Putamen (tissue), 1 donor: Measurements from ENCODE around the gene DCUN1D1.
A peak's percentile ranks its signal among the peaks of the same experiment; 100 is the strongest.

ENCODE experiments used
- DNase-seq: peaks from one replicate; pipeline ENCODE4 v3.0.0-alpha.2; 2016; ENCODE audit warnings: low spot score

The DCUN1D1 gene

GRCh38 chr3:182935803-182936202 lies 44.5 kb downstream of the DCUN1D1 start:
- no peak for DNase-seq

DNA sequence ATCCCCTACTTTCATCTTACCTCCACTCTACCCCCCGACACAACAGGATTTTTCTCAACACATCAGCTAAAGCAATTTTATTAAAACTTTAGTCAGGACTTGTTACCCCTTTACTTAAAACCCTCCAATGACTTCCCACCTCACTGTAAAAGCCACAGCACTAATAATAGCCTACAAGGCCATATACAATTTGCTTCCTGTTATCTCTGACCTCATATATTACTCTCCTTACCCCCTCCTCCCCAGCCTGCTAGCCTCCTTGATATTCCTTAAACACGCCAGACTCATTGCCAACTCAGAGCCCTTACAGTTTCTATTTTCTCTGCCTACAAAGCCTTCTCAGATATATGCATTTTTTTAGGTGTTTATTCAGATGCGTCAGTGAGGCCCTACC lies 54.4 kb downstream of the DCUN1D1 start:
- DNase-seq, result no peak

GRCh38 chr3:182925330-182925943 lies 54.9 kb downstream of the DCUN1D1 start:
- no peak for DNase-seq

DNA sequence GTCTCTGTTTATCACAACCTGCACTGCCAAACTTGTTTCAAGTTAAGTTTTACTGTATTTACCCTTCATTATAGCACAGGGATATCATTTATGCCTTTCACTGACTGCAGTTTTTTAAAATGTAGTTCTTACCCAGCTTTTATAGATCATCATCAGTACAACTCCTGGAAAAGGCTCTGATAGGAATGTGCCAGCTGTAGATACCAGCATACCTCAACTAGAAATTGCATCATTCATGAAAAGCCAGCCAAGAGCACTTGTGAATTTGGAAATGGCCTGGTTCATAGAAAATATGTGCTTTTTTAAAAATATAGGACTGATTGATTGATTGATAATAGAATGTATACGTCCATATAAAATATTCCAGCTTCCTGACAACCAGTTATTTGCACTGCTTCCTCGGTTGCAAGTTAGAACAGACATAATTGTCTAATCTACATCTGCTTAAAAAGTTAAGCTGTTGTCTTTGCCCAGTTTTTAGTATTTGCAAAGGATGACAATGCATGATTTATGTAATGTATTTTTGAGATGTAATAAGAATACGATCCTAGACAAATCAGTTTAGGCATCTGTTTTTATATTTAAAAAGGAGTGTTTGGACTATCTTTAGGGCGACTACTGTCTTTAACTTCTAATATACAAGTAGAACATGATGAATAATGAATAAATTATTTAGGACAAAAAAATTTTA lies 58.5 kb downstream of the DCUN1D1 start:
- no peak for DNase-seq

DNA sequence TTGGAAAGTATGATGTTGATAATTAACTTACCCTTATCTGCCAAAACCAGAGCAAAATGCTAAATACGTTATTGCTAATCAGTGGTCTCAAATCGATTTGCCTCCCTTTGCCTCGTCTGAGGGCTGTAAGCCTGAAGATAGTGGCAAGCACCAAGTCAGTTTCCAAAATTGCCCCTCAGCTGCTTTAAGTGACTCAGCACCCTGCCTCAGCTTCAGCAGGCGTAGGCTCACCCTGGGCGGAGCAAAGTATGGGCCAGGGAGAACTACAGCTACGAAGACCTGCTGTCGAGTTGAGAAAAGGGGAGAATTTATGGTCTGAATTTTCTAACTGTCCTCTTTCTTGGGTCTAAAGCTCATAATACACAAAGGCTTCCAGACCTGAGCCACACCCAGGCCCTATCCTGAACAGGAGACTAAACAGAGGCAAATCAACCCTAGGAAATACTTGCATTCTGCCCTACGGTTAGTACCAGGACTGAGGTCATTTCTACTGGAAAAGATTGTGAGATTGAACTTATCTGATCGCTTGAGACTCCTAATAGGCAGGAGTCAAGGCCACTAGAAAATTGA lies 59.7 kb downstream of the DCUN1D1 start:
- DNase-seq, result no peak

DNA sequence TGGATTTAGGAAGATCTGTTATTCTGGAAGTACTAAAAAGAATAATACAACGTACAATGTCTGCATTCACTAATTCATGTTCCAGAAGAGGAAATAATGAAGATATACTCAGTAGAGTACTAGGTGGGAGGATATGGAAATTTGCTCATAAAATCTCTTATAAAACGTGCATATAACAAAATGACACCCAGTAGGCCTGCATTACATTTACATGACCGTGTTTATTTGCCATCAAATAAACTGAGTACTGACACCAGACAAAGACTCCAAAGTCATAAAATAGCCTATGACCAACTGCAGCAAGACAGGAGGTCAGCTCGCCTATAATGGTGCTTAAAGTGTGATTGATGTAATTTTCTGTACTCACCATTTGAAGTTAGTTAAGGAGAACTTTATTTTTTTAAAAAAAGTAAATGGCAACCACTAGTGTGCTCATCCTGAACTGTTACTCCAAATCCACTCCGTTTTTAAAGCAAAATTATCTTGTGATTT lies 60.4 kb downstream of the DCUN1D1 start:
- DNase-seq, result no peak

- no peak for DNase-seq
Measured at GRCh38 chr3:182917134-182917533, 63.2 kb downstream of the DCUN1D1 start.

DNA sequence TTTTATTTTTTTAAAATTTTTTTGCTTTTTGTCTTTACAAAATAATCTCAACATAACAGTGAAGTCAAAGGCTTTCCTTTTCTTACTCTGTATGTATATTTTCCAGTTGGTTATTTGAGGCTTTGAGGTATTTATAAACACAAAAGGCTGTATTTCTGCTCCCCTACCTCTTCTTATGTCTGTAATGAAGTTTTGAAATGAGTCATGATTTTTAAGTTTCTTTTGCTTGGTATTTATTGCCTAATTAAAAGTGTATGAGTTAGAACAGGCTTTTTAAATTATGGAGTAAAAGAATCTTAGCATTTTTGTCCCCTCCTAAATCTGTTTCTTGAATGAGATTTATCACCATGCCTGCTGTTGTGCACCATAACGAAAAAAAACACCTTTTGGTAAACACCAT lies 66.0 kb downstream of the DCUN1D1 start:
- DNase-seq, result no peak

GRCh38 chr3:182913889-182914288 lies 66.4 kb downstream of the DCUN1D1 start:
- DNase-seq, result no peak

- DNase-seq, result peak; percentile 39
Measured at GRCh38 chr3:182912474-182912873, 67.9 kb downstream of the DCUN1D1 start.

DNA sequence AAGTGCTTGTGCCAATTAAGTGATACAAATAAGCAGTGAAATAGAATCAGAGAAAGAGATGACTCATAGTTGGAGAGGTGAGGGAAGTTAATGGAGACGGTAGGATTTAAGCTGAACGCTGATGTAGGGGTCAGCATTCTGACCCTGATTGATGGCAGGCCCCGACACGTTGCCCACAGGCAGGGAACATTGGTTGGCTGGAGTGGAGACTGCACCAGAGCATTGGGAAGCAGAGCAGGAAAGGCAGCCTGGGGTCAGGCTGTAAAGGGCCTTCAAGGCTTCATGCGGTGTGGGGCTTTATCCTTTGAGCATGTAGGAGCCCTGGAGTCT lies 68.6 kb downstream of the DCUN1D1 start:
- no peak for DNase-seq

- DNase-seq, result no peak
Measured at GRCh38 chr3:182910936-182911781, 69.2 kb downstream of the DCUN1D1 start.

DNA sequence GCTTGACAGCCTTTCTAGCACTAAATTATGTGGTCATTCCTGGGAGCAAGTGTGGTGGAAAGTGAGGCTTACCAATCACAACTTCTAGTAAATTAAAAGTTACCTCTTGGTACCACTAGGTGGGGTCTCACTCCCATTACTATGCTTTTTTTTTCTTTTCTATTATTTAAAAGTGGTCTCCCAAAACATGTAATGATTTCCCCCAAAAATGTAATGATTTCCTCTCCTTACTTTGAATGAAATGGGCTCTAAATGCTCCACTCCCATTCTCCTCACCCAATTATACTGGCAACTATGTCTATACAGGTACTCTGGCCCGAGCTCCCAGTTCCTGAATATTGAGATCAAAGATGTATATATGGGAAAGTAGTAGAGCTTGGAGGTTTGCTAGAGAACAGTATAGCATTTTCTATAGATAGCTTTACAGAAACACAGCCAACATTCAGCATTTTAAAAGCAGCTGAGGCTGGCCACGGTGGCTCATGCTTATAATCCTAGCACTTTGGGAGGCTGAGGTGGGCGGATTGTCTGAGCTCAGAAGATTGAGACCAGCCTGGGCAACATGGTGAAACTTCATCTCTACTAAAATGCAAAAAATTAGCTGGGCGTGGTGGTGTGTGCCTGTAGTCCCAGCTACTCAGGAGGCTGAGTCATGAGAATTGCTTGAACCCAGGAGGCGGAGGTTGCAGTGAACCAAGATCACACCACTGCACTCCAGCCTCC lies 70.9 kb downstream of the DCUN1D1 start:
- DNase-seq, result no peak

DNA sequence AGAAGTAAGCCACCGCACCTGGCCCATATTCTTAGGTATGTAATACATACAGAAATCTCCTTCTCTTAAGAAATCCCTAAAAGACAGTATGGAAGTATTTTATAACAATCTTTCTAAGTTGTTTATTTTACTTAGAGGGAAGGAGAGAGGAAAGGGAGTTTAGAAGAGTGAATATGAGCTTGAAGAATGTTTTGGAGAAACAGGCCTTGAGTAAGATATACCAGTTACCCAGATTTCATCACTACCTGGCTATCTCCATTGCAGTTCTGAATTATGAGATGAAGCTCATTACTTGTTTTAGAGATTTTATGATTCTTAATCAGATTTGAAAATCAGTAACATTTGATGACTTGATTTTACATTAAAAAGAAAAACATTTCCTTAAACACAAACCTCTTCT lies 71.9 kb downstream of the DCUN1D1 start:
- no peak for DNase-seq

GRCh38 chr3:182906036-182906435 lies 74.3 kb downstream of the DCUN1D1 start:
- DNase-seq, result no peak

DNA sequence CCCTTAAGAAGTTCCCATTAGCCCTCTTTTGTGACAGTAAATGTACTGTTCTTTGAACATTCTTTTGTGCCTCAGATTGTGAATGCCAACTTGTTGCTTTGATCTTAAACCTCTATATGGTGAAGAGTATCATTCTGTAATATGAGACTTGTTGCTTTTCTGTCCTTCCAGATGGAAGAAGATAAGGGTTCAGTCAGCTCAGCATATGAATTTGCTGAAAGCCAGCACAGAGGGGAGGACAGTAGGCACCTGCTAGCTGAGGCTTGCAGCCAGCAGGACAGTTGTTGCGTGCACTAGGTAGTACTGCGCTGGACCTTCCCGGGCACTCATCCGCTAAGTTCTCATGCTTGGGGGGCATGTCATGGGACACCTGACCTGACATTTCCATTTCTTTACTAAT lies 74.7 kb downstream of the DCUN1D1 start:
- DNase-seq, result no peak

DNA sequence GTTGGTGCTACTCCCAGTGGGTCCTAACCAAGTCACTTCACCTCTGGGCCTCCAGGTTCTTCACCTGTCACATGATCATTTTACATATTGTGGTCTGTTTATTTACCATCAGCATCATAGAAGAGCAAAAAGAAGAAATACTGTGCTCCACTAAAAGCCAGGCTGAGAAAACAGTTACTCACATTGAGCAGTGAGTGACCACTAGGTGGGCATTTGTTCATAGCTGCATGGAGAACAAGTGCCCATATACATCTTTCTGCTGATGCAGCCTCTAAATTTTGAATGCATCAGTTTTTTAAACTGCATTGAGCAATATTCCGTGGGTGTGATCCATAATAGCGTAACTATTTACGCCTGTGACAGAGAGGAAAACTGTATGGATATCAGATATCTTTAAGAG lies 76.2 kb downstream of the DCUN1D1 start:
- no peak for DNase-seq

DNA sequence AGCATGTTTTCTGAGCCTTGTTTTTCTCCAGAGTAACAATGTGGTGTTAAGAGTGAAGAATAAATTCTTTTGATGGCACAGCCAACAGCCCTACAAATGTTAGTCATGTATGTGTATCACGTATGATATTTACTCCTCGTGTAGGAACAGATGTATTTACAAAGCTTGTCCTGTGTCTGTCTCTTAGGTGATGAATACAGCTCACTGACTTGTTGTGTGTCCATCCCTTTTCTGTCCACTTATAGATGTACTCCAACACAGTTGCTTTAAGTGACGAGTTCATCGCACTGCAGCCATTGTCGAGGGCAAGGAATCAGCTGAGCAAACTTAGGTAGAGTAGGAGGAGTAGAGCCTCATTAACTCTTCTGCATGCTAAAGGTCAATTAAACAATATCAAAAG lies 78.1 kb downstream of the DCUN1D1 start:
- DNase-seq, result no peak

DNA sequence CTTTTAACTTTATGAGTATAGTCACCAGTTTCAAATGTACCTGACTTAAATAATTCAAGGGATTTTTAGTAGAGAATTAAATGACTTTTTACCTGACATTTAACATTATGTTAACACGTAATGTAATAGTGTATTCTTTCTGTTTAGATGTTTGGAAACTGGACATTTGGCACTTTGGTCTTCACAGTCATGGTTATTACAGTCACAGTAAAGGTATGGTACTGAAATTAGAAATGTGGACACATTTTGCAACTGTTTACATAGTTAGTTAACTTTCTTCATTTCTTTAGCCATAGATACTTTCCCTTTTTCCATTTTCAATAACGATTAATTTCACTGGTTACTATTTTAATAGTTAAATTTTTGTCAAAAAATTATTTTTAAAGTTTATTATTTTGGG lies 83.8 kb downstream of the DCUN1D1 start:
- DNase-seq, result no peak

DNA sequence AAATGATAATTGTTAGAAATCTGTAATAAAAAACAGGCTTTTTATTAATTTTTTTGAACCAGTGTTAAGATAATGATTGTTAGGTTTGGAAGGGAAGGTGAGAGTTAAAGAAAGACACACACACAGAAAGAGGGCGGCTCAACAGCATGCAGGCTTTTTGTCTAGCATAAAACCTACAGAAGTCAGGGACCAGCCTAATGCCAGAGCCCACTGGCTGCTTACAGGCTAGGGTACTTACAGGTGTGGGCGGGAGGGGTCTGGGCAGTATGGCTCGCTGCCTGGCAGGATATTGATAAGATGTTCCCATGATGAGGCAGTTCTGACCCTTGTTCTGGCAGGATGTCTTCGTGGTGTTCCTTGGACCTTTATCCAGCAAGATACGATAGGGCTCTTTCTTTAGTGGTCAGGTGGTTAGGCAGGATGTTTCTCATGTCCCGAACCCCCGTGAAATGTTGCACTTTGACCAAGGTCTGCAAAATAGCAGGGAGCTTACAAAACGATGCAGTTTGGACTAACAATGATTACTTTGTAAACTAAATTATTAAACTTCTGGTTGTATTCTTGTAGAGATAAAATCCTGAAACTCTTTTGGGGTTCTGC lies 84.7 kb downstream of the DCUN1D1 start:
- DNase-seq, result no peak

DNA sequence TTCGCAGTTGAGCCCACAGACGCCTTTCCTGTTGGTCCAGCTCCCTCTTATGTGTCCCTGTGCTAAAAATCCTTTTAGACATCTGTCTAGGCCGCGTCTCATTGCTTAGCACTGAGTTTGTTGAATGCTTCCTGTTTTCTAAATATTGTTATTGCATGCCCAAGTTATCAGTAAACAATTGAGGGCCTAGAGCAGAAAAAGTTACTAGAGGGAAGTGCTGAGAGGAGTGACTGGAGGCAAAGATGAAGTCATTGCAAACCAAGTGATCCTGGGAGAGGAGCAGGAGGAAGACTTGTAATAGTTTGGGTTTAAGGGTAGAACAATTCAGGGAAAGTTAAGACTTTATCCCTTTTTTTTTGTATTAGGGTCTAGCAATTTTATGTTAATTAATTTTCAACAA lies 88.1 kb downstream of the DCUN1D1 start:
- no peak for DNase-seq

- DNase-seq, result no peak
Measured at GRCh38 chr3:182891364-182891763, 89.0 kb downstream of the DCUN1D1 start.
